Measurements from ENCODE around the gene PLPP2. TPM values are rescaled to one million over a fixed set of nuclear protein-coding genes. Genes with fewer than 3 reads are reported as not detected.

The PLPP2 gene
- total RNA-seq, 1 experiment from 2014 or later = 67.0 TPM

DNA sequence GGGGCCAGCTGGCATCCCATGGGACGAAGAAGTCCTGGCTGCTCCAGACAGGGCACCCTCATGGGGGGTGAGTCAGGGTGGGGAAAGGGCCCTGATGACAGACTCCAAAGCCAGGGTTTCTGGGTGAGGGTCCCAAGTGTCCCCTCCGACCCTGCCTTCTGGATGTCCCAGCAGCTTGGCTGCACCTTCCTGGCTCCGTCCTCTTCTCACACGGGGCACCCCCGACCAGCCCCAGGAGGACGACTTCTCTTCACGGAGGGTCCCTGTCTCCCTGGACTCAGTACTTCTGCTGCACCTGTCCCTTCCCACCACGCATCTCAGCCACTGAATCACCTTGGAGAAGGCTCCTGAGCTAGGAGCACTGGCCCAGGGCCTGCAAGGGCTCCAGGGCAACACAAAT, 33.5 kb upstream of the PLPP2 start:
- no peaks in the 10 kb centered on the region for H3K36me3 ChIP-seq (ENCODE audit: control insufficient read depth, insufficient read depth, low read length)
- in situ Hi-C loops (cut with HindIII; ENCODE audit: low pct_unique_long_range_greater_than_20kb, low sequenced_read_pairs) (no loop called here), intact Hi-C loops (cut with micrococcal nuclease; ENCODE audit: unreplicated experiment) (no loop called here)
- ChIA-PET CTCF (no interaction called here), POLR2A (no interaction called here)
- no peaks in the 10 kb centered on the region for H3K9me3 ChIP-seq (ENCODE audit: control insufficient read depth, insufficient read depth, low read depth, low read length)
- ATAC-seq (no peak), DNase-seq (ENCODE audit: low read depth, low spot score) (no peak)
- H3K4me1 ChIP-seq (ENCODE audit: control insufficient read depth, insufficient read depth, low read length) = no peaks in the 10 kb centered on the region
- no TSS peak for BruUV-seq (replicated peaks)
- H3K4me3 ChIP-seq (ENCODE audit: low read depth in 2 of 2, low read length in 2 of 2) = no peak overlapping the region
- H3K27me3 ChIP-seq (ENCODE audit: control insufficient read depth, insufficient read depth, low read length) = no peaks in the 10 kb centered on the region
- no peak for TF ChIP-seq POLR2AphosphoS5 (IDR thresholded peaks at IDR 0.05; ENCODE audit: low read depth, low read length)
- no peak for TF ChIP-seq TCF7L2 (IDR thresholded peaks at IDR 0.05; ENCODE audit: low read depth, low read length)
- no peak for TF ChIP-seq REST (IDR thresholded peaks at IDR 0.05; ENCODE audit: insufficient read depth in 1 of 2, low read depth in 2 of 2, low read length in 1 of 2)
- no peak for TF ChIP-seq CTCF (IDR thresholded peaks at IDR 0.05)
- TF ChIP-seq SIN3A (IDR thresholded peaks at IDR 0.05; ENCODE audit: borderline replicate concordance, insufficient read depth, low read depth, low read length) = no peak
- H3K27ac ChIP-seq (ENCODE audit: low read length) = no peak overlapping the region

DNA sequence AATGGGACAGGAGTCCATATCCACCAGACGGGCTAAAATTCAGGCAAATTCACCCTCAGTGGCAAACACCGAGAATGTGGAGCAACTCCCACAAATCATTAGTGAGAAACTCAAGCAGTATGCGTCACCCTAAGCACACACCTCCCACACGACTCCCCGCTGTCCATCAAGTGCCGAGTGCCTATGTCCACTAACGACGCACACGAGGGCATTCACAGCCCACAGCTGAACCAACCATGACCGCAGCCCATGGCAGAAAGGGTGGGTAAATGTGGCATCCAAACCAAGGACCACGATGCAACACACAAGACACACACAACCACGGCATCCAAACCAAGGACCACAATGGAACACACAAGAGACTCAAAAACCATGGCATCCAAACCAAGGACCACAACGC, 31.4 kb upstream of the PLPP2 start:
- in situ Hi-C loops (cut with HindIII; ENCODE audit: low pct_unique_long_range_greater_than_20kb, low sequenced_read_pairs) (no loop called here), intact Hi-C loops (cut with micrococcal nuclease; ENCODE audit: unreplicated experiment) (no loop called here)
- POLR2A ChIA-PET = no interaction called here
- Histone ChIP-seq H3K27ac (ENCODE audit: low read length) (no peak overlapping the region), H3K36me3 (ENCODE audit: control insufficient read depth, insufficient read depth, low read length) (no peaks in the 10 kb centered on the region), H3K27me3 (ENCODE audit: control insufficient read depth, insufficient read depth, low read length) (no peaks in the 10 kb centered on the region), H3K4me3 (ENCODE audit: low read depth in 2 of 2, low read length in 2 of 2) (no peak overlapping the region), H3K4me1 (ENCODE audit: control insufficient read depth, insufficient read depth, low read length) (no peaks in the 10 kb centered on the region), H3K9me3 (ENCODE audit: control insufficient read depth, insufficient read depth, low read depth, low read length) (no peaks in the 10 kb centered on the region)
- BruUV-seq (replicated peaks) = TSS peak; percentile 58
- TF ChIP-seq REST (IDR thresholded peaks at IDR 0.05; ENCODE audit: insufficient read depth in 1 of 2, low read depth in 2 of 2, low read length in 1 of 2) = no peak
- no peak for TF ChIP-seq POLR2AphosphoS5 (IDR thresholded peaks at IDR 0.05; ENCODE audit: low read depth, low read length)
- no peak for TF ChIP-seq TCF7L2 (IDR thresholded peaks at IDR 0.05; ENCODE audit: low read depth, low read length)
- TF ChIP-seq CTCF (IDR thresholded peaks at IDR 0.05) = no peak
- no peak for TF ChIP-seq SIN3A (IDR thresholded peaks at IDR 0.05; ENCODE audit: borderline replicate concordance, insufficient read depth, low read depth, low read length)
- ATAC-seq (no peak), DNase-seq (ENCODE audit: low read depth, low spot score) (no peak)
- CTCF ChIA-PET = no interaction called here
